ENCODE data around the gene USP40.

GRCh38 chr2:233486778-233487552 lies 79.6 kb downstream of the USP40 start:
- no peak for TF ChIP-seq CTCF (IDR thresholded peaks at IDR 0.05; ENCODE audit: control extremely low read depth in 1 of 3, insufficient read depth in 1 of 3, low read depth in 1 of 3, low read length in 3 of 3)
- TF ChIP-seq, protein P1, sequence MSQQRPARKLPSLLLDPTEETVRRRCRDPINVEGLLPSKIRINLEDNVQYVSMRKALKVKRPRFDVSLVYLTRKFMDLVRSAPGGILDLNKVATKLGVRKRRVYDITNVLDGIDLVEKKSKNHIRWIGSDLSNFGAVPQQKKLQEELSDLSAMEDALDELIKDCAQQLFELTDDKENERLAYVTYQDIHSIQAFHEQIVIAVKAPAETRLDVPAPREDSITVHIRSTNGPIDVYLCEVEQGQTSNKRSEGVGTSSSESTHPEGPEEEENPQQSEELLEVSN (IDR thresholded peaks at IDR 0.05): no peak
